H1 (cell line): ENCODE measurements around the gene ACTG2. TPM values are rescaled to one million over a fixed set of nuclear protein-coding genes. Genes with fewer than 3 reads are reported as not detected.

Experiments used
- CTCF ChIA-PET: fragments of 300-600 bp; sonication (Branson Sonifier 250); formaldehyde crosslinking; loops from one replicate; lab custom pipeline; 2021; ENCODE audit not compliant: partially characterized antibody; lab: Charles Lee
- POLR2A ChIA-PET: fragments of 300-600 bp; sonication (Branson Sonifier 250); formaldehyde crosslinking; loops from one replicate; lab custom pipeline; 2021; ENCODE audit warnings: inconsistent platforms; ENCODE audit not compliant: partially characterized antibody; lab: Charles Lee
- DNase-seq, 2 experiments: peaks; one replicate each; pipeline versions ENCODE4 v3.0.0 to v3.0.0-alpha.2; 2010 to 2022; ENCODE audit warnings: low spot score in 2 of 2, low read depth in 1 of 2, mixed read lengths in 1 of 2
- FAIRE-seq: peaks from 2 replicates; lab custom pipeline; 2011; peaks lifted over from hg19 to GRCh38; lab: Jason Lieb, UNC
- H2AFZ ChIP-seq: 2 replicates; pipeline ENCODE4 v1.8.1; 2012; ENCODE audit warnings: low read length, inconsistent platforms
- H2AK5ac ChIP-seq: 2 replicates; pipeline ENCODE4 v1.6.1; 2013; ENCODE audit warnings: low read depth, low read length
- H2BK120ac ChIP-seq: replicated peaks from 2 replicates; pipeline ENCODE3; 2013; ENCODE audit warnings: low read depth, low read length, inconsistent platforms
- H2BK12ac ChIP-seq: 2 replicates; pipeline ENCODE4 v1.6.1; 2013; ENCODE audit warnings: low read depth, low read length
- H2BK15ac ChIP-seq: 2 replicates; pipeline ENCODE4 v1.6.1; 2013; ENCODE audit warnings: low read length
- H2BK20ac ChIP-seq: 2 replicates; pipeline ENCODE4 v1.6.1; 2013; ENCODE audit warnings: low read length
- H2BK5ac ChIP-seq: 2 replicates; pipeline ENCODE4 v1.6.1; 2013; ENCODE audit warnings: low read depth, low read length
- H3K14ac ChIP-seq: 2 replicates; pipeline ENCODE4 v1.6.1; 2013; ENCODE audit warnings: inconsistent platforms; ENCODE audit not compliant: insufficient read length
- H3K18ac ChIP-seq: 2 replicates; pipeline ENCODE4 v1.6.1; 2013; ENCODE audit warnings: low read length; ENCODE audit errors: extremely low read depth
- H3K23ac ChIP-seq: 2 replicates; pipeline ENCODE4 v1.6.1; 2013; ENCODE audit warnings: inconsistent platforms; ENCODE audit not compliant: insufficient read length
- H3K23me2 ChIP-seq: 2 replicates; pipeline ENCODE4 v1.6.1; 2013; ENCODE audit warnings: low read depth, low read length
- H3K27ac ChIP-seq: 2 replicates; pipeline ENCODE4 v1.6.1; 2011; ENCODE audit warnings: low read depth, low read length, inconsistent platforms
- H3K27me3 ChIP-seq, 4 experiments: replicated peaks in 1 of 4; 1 replicate in 1 of 4; 2 replicates in 3 of 4; pipeline versions ENCODE4 v1.6.1 to v1.8.1; 2011 to 2013; ENCODE audit warnings: low read length in 3 of 4, mild to moderate bottlenecking in 3 of 4, inconsistent platforms in 2 of 4, mixed read lengths in 2 of 4, moderate library complexity in 1 of 4; ENCODE audit not compliant: control insufficient read depth in 3 of 4, insufficient read depth in 3 of 4; ENCODE audit errors: extremely low read depth in 1 of 4
- H3K36me3 ChIP-seq, 4 experiments: 2 replicates each; pipeline versions ENCODE4 v1.6.1 to v1.8.1; 2011 to 2013; ENCODE audit warnings: mild to moderate bottlenecking in 4 of 4, low read length in 3 of 4, moderate library complexity in 2 of 4, control low read depth in 1 of 4, inconsistent platforms in 1 of 4; ENCODE audit not compliant: insufficient read depth in 4 of 4, control insufficient read depth in 2 of 4
- H3K4ac ChIP-seq: replicated peaks from 2 replicates; pipeline ENCODE3; 2013; ENCODE audit warnings: low read length, low read depth, mixed read lengths, inconsistent platforms; ENCODE audit not compliant: insufficient read length
- H3K4me1 ChIP-seq, 4 experiments: replicated peaks in 1 of 4; 1 replicate in 1 of 4; 2 replicates in 3 of 4; pipeline versions ENCODE4 v1.6.1 to v1.8.1; 2011 to 2013; ENCODE audit warnings: low read length in 3 of 4, inconsistent platforms in 2 of 4, mixed read lengths in 1 of 4; ENCODE audit not compliant: insufficient read depth in 4 of 4, control insufficient read depth in 3 of 4
- H3K4me2 ChIP-seq, 2 experiments: 2 replicates each; pipeline versions ENCODE4 v1.6.1 to v1.8.1; 2011 to 2013; ENCODE audit warnings: low read depth in 2 of 2, low read length in 2 of 2, control low read depth in 1 of 2, inconsistent platforms in 1 of 2, mild to moderate bottlenecking in 1 of 2; ENCODE audit not compliant: insufficient read depth in 1 of 2
- H3K4me3 ChIP-seq, 4 experiments: fragments of 200-600, 300-600 bp in 1 of 4; sonication (generic), shearing (Covaris generic), sonication (Bioruptor Twin) in 1 of 4; 2 replicates each; pipeline versions ENCODE4 v1.5.1 to v1.8.1; 2011 to 2016; ENCODE audit warnings: low read length in 4 of 4, low read depth in 3 of 4, control low read depth in 2 of 4, inconsistent platforms in 2 of 4, mild to moderate bottlenecking in 2 of 4, mixed read lengths in 1 of 4, moderate library complexity in 1 of 4; ENCODE audit not compliant: insufficient read depth in 2 of 4; ENCODE audit errors: extremely low read depth in 1 of 4
- H3K56ac ChIP-seq: replicated peaks from 2 replicates; pipeline ENCODE3; 2013; ENCODE audit warnings: low read depth, mild to moderate bottlenecking, mixed read lengths, low read length, inconsistent platforms; ENCODE audit not compliant: insufficient read length
- H3K79me1 ChIP-seq: 2 replicates; pipeline ENCODE4 v1.6.1; 2013; ENCODE audit warnings: low read depth, low read length, control low read depth
- H3K79me2 ChIP-seq, 2 experiments: 2 replicates each; pipeline versions ENCODE4 v1.6.1 to v1.8.1; 2012 to 2013; ENCODE audit warnings: low read length in 2 of 2, mild to moderate bottlenecking in 2 of 2, inconsistent platforms in 1 of 2; ENCODE audit not compliant: insufficient read depth in 2 of 2, control insufficient read depth in 1 of 2
- H3K9ac ChIP-seq, 4 experiments: replicated peaks in 1 of 4; 1 replicate in 1 of 4; 2 replicates in 3 of 4; pipeline versions ENCODE4 v1.6.1 to v1.8.1; 2011 to 2013; ENCODE audit warnings: low read depth in 3 of 4, low read length in 3 of 4, control low read depth in 2 of 4, mild to moderate bottlenecking in 2 of 4, moderate library complexity in 2 of 4, inconsistent platforms in 1 of 4; ENCODE audit errors: extremely low read depth in 1 of 4
- H3K9me3 ChIP-seq, 2 experiments: 2 replicates each; pipeline versions ENCODE4 v1.6.1 to v1.8.1; 2012 to 2013; ENCODE audit warnings: mild to moderate bottlenecking in 2 of 2, moderate library complexity in 2 of 2, control low read depth in 1 of 2, inconsistent platforms in 1 of 2, low read depth in 1 of 2, low read length in 1 of 2, mixed read lengths in 1 of 2; ENCODE audit not compliant: insufficient read depth in 2 of 2
- H4K20me1 ChIP-seq, 2 experiments: replicated peaks in 1 of 2; 2 replicates each; pipeline versions ENCODE3 to v1.8.1; 2011 to 2013; ENCODE audit warnings: inconsistent platforms in 2 of 2, low read length in 2 of 2, mild to moderate bottlenecking in 1 of 2; ENCODE audit not compliant: insufficient read depth in 2 of 2, control insufficient read depth in 1 of 2
- H4K5ac ChIP-seq: 2 replicates; pipeline ENCODE4 v1.6.1; 2013; ENCODE audit warnings: low read length, low read depth, mixed read lengths, inconsistent platforms; ENCODE audit not compliant: insufficient read length
- H4K8ac ChIP-seq: 2 replicates; pipeline ENCODE4 v1.8.0; 2013; ENCODE audit warnings: mild to moderate bottlenecking, moderate library complexity, low read length, inconsistent platforms; ENCODE audit not compliant: insufficient read depth; ENCODE audit errors: extremely low read depth
- H4K91ac ChIP-seq: replicated peaks from 2 replicates; pipeline ENCODE3; 2013; ENCODE audit warnings: low read length, mixed read lengths, inconsistent platforms; ENCODE audit not compliant: insufficient read length
- CBX5 ChIP-seq: fragments of 300-800, 300-1000 bp; sonication (generic); IDR thresholded peaks from 2 replicates; pipeline ENCODE4 v1.7.1; 2016; ENCODE audit warnings: antibody characterized with exemption, low read length, low read depth
- GABPA ChIP-seq: IDR thresholded peaks from 2 replicates; pipeline ENCODE4 v1.6.1; 2011; ENCODE audit warnings: mild to moderate bottlenecking, low read length, moderate library complexity, borderline replicate concordance; ENCODE audit not compliant: insufficient read depth
- HDAC6 ChIP-seq: IDR thresholded peaks from one replicate; pipeline ENCODE4 v1.7.1; 2012; ENCODE audit warnings: low read depth, mild to moderate bottlenecking, inconsistent platforms, low read length, moderate library complexity
- KDM5A ChIP-seq: fragments of 200-600 bp; IDR thresholded peaks from 2 replicates; pipeline ENCODE4 v1.7.1; 2012; ENCODE audit warnings: mild to moderate bottlenecking, low read length, inconsistent platforms, mixed read lengths
- SIRT6 ChIP-seq: IDR thresholded peaks from one replicate; pipeline ENCODE4 v1.7.1; 2012; ENCODE audit warnings: low read length, inconsistent platforms
- SP2 ChIP-seq: IDR thresholded peaks from 2 replicates; pipeline ENCODE4 v1.6.1; 2012; ENCODE audit warnings: mild to moderate bottlenecking, low read length, inconsistent platforms
- ZNF274 ChIP-seq: IDR thresholded peaks from 2 replicates; pipeline ENCODE4 v1.7.0; 2012; ENCODE audit warnings: low read length, borderline replicate concordance; ENCODE audit errors: extremely low read depth
- WGBS, 2 experiments: shearing (Covaris generic) in 1 of 2; methylation state at CpG; one replicate each; pipeline versions ENCODE4 v1.1.6 to v1.1.7; 2013 to 2015; ENCODE audit warnings: low lambda C conversion rate in 2 of 2, mixed read lengths in 2 of 2, inconsistent platforms in 1 of 2, low coverage in 1 of 2, missing lambda C conversion rate in 1 of 2; ENCODE audit not compliant: insufficient replicate concordance in 2 of 2, insufficient coverage in 1 of 2, insufficient read length in 1 of 2; ENCODE audit errors: extremely low coverage in 1 of 2, missing lambda C conversion rate in 1 of 2; 5-methylcytosine and 5-hydroxymethylcytosine counted together
- polyA plus RNA-seq, 7 experiments: library from polyadenylated mRNA; depleted of rRNA in 3 of 7; stranded (reverse) in 5 of 7; unstranded in 2 of 7; fragments of >200 nt in 5 of 7; fragments of 200-250 nt in 2 of 7; gene quantifications; 1 replicate in 5 of 7; 2 replicates in 1 of 7; 4 replicates in 1 of 7; pipeline versions ENCODE4 v1.2.1 to v1.2.3, GENCODE V29; 2011 to 2013; ENCODE audit warnings: missing spikeins in 2 of 7, mixed read lengths in 2 of 7
- total RNA-seq: library from RNA; stranded (reverse); fragmentation: NEBNext Ultra II Directional; extraction: Animal tissue kit (Norgen Biotek cat#: 25700); gene quantifications from 2 replicates; pipeline ENCODE4 v1.2.1, GENCODE V29; 2021

The ACTG2 gene
- total and polyA plus RNA-seq, 2 of the 8 experiments (the other 6 are each of a cell fraction or from before 2014, with no cell fraction given) = 6.2 to 13.7 TPM

DNA sequence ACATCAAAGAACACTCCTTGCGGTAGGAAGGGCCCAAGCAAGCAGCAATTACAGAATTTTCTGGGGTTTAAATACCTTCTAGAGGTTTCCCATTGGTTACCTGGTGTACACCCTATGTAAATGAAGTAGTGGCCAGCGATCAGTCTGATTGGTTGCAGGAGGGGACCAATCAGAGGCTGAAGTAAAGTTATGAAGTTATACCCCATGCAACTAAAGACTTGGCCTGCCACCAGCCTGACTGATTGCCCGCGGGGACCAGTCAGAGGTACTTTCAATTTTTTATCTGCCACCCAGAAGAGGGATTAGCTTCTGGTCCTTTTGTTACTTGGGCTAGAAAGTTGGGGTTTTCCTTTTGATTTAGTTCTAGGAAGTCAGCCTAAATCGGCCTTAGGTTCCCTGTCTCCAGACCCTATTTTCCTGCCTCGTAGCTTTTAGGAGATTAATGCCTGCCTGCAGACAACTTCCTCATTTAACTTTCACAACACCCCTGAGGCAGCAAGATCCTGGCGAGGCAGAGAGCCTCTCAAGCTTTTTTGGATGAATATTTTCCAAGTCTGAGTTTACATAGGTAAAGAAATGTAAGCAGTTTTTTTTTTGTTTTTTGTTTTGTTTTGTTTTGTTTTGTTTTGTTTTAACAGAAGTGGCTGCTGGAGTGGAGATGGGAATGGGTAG is 32.4 kb downstream of the ACTG2 start:
- H3K4me3 ChIP-seq = no peak overlapping the region
- H4K20me1 ChIP-seq = peaks cover 0 to 2% of the 10 kb centered on the region in 2 experiments
- H2BK120ac ChIP-seq = no peak overlapping the region
- no peak overlapping the region for H3K4ac ChIP-seq
- H3K79me2 ChIP-seq = peaks cover 6 to 34% of the 10 kb centered on the region in 2 experiments
- H2BK15ac ChIP-seq = no peak overlapping the region
- H3K9ac ChIP-seq = no peak overlapping the region
- no peak overlapping the region for H3K27ac ChIP-seq
- H3K36me3 ChIP-seq = no peaks in the 10 kb centered on the region
- H3K56ac ChIP-seq = no peak overlapping the region
- no peak overlapping the region for H3K18ac ChIP-seq
- no peak overlapping the region for H2AK5ac ChIP-seq
- no peaks in the 10 kb centered on the region for H3K9me3 ChIP-seq
- H3K4me2 ChIP-seq = no peak overlapping the region
- no peak overlapping the region for H3K14ac ChIP-seq
- TF ChIP-seq CBX5 (no peak), KDM5A (no peak), SIRT6 (no peak), GABPA (no peak), HDAC6 (no peak), ZNF274 (no peak), SP2 (no peak)
- H4K8ac ChIP-seq = no peak overlapping the region; the same call in 1 of the 2 replicates
- CTCF ChIA-PET = interaction anchor here (0.9 to 1.2 kb wide), 4 partner anchors 10 to 126 kb away, joined by 3 read pairs; no protein-coding TSS in a partner anchor
- no peaks in the 10 kb centered on the region for H3K23me2 ChIP-seq
- H3K27me3 ChIP-seq = no peaks in the 10 kb centered on the region
- no peak overlapping the region for H4K91ac ChIP-seq
- FAIRE-seq (no peak), DNase-seq (no peak)
- no peak overlapping the region for H2BK20ac ChIP-seq
- POLR2A ChIA-PET = no interaction called here
- peak overlapping the region; percentile 67; the same call in 1 of the 2 replicates for H2AFZ ChIP-seq
- H4K5ac ChIP-seq = no peak overlapping the region
- no peak overlapping the region for H2BK5ac ChIP-seq
- H3K79me1 ChIP-seq = no peaks in the 10 kb centered on the region; the same call in 1 of the 2 replicates
- H3K4me1 ChIP-seq = peaks cover 4 to 11% (median 6%) of the 10 kb centered on the region in 4 experiments; a peak in 6 of 7 replicates
- 92% methylated on average over 7 of the region's 7 CpGs; no CpG with 5 or more reads in 1 of the 2 experiments for WGBS, 2 experiments
- H2BK12ac ChIP-seq = no peak overlapping the region
- H3K23ac ChIP-seq = no peak overlapping the region
